ENCODE results near the gene CSRNP2. TPM values are rescaled to one million over a fixed set of nuclear protein-coding genes. Genes with fewer than 3 reads are reported as not detected.

CSRNP2 gene
- total and polyA plus RNA-seq, 9 donors, result 16.1 to 32.2 (median 23.5) TPM

DNA sequence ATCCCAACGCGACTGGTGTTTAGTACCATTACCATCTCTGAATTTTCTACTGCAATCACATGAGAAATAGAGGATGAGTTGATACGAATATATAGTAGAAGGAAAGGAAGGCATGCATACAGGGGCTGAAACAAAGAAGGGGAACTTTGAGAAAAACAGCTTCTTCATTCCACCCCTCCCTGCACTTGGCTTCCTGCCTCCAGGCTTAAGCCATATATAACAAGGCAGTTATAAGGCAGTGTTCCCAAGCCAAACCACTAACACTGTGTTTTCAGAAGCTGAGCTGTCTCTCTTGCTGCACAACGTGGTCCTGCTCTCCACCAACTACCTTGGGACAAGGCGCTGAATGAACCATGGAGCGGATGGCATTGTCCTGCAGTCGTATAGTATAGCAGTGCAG is 24.3 kb downstream of the CSRNP2 start:
- no peaks in the 10 kb centered on the region for H3K9me3 ChIP-seq
- TF ChIP-seq EP300 (IDR thresholded peaks at IDR 0.05) (no peak), POLR2A (IDR thresholded peaks at IDR 0.05) (no peak)
- TF ChIP-seq, protein P1, sequence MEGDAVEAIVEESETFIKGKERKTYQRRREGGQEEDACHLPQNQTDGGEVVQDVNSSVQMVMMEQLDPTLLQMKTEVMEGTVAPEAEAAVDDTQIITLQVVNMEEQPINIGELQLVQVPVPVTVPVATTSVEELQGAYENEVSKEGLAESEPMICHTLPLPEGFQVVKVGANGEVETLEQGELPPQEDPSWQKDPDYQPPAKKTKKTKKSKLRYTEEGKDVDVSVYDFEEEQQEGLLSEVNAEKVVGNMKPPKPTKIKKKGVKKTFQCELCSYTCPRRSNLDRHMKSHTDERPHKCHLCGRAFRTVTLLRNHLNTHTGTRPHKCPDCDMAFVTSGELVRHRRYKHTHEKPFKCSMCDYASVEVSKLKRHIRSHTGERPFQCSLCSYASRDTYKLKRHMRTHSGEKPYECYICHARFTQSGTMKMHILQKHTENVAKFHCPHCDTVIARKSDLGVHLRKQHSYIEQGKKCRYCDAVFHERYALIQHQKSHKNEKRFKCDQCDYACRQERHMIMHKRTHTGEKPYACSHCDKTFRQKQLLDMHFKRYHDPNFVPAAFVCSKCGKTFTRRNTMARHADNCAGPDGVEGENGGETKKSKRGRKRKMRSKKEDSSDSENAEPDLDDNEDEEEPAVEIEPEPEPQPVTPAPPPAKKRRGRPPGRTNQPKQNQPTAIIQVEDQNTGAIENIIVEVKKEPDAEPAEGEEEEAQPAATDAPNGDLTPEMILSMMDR (IDR thresholded peaks at IDR 0.05), result no peak
- WGBS, 3 donors, result 69 to 78% (median 72%) methylated on average over 7 of the region's 7 CpGs
- no peak overlapping the region for H3K27ac ChIP-seq
- no peak for DNase-seq
- no peaks in the 10 kb centered on the region for H3K4me1 ChIP-seq (ENCODE audit: insufficient read depth)
- H3K27me3 ChIP-seq, result no peaks in the 10 kb centered on the region
- no peak overlapping the region for H3K4me3 ChIP-seq
- intact Hi-C loops (cut with DNase I), result no loop called here
- H3K36me3 ChIP-seq, result peaks cover 3% of the 10 kb centered on the region

DNA sequence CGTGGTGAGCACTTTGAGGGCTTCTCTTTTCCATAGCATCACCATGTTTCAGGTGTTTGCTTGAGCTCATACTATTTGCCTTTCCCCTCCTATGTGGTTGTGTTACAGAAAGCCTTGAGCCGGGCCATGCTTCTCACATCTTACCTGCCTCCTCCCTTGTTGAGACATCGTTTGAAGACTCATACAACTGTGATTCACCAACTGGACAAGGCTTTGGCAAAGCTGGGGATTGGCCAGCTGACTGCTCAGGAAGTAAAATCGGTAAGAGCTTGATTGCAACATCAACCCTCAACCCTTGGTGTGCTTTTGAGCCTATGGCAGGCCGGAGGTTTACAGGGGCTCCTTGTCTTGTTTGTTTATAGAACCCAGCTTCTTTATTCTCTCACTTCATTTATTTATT is 27.2 kb downstream of the CSRNP2 start:
- peaks cover 3% of the 10 kb centered on the region for H3K36me3 ChIP-seq
- TF ChIP-seq POLR2A (IDR thresholded peaks at IDR 0.05) (no peak), EP300 (IDR thresholded peaks at IDR 0.05) (no peak)
- TF ChIP-seq, protein P1 (IDR thresholded peaks at IDR 0.05), result no peak
- WGBS, 3 donors, result 66 to 78% (median 66%) methylated on average over 5 of the region's 5 CpGs
- H3K27ac ChIP-seq, result no peak overlapping the region
- no peaks in the 10 kb centered on the region for H3K4me1 ChIP-seq (ENCODE audit: insufficient read depth)
- intact Hi-C loops (cut with DNase I), result no loop called here
- H3K27me3 ChIP-seq, result no peaks in the 10 kb centered on the region
- no peaks in the 10 kb centered on the region for H3K9me3 ChIP-seq
- no peak overlapping the region for H3K4me3 ChIP-seq
- DNase-seq, result no peak

DNA sequence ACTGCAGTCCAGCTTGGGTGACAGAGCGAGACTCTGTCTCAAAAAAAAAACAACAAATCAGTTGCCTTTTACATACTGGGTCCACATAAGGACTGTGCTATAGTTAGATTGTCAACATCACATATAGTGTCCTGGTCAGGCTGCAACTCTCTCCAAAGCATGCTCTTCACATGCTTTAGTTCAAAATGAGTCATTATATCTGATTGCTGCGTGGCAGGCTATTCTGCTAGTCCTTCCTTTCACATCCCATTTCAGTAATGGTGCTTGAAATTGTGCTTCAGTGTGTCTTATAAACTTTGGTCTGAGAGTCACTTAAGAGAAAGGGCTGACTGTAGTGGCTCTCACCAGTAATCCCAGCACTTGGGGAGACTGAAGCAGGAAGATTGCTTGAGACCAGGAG is 28.3 kb downstream of the CSRNP2 start:
- no peaks in the 10 kb centered on the region for H3K27me3 ChIP-seq
- H3K4me1 ChIP-seq (ENCODE audit: insufficient read depth), result no peaks in the 10 kb centered on the region
- peaks cover 3% of the 10 kb centered on the region for H3K36me3 ChIP-seq
- no peak overlapping the region for H3K4me3 ChIP-seq
- no peak for DNase-seq
- TF ChIP-seq, protein P1 (IDR thresholded peaks at IDR 0.05), result no peak
- no peak for TF ChIP-seq EP300 (IDR thresholded peaks at IDR 0.05)
- TF ChIP-seq POLR2A (IDR thresholded peaks at IDR 0.05), result no peak
- intact Hi-C loops (cut with DNase I), result no loop called here
- H3K9me3 ChIP-seq, result no peaks in the 10 kb centered on the region
- 87 to 92% (median 91%) methylated on average over 2 of the region's 2 CpGs for WGBS, 3 donors
- no peak overlapping the region for H3K27ac ChIP-seq

DNA sequence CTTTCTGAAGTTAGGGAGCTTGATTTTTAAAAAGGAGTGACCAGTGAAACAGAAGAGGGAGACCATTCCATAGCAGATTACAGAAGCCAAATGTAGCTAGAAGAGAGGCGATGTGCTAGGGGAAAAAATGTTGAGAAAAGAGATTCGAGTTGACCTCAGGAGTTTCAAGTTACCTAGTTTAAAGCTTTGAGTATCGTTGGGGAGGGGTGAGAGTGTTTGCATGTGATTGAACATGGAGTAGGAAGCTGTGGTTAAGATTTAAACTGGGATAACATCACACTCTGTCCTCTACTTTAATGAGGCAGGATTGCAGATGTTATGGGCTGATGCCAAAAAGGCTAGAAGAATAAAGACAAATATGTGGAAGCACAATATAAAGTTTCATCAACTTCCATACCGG is 31.6 kb downstream of the CSRNP2 start:
- TF ChIP-seq, protein P1 (IDR thresholded peaks at IDR 0.05), result no peak
- no peak for TF ChIP-seq POLR2A (IDR thresholded peaks at IDR 0.05)
- TF ChIP-seq EP300 (IDR thresholded peaks at IDR 0.05), result no peak
- intact Hi-C loops (cut with DNase I), result no loop called here
- no peaks in the 10 kb centered on the region for H3K27me3 ChIP-seq
- DNase-seq, result no peak
- H3K9me3 ChIP-seq, result no peaks in the 10 kb centered on the region
- H3K36me3 ChIP-seq, result no peaks in the 10 kb centered on the region
- no peak overlapping the region for H3K4me3 ChIP-seq
- no peaks in the 10 kb centered on the region for H3K4me1 ChIP-seq (ENCODE audit: insufficient read depth)
- 54 to 71% (median 57%) methylated on average over 4 of the region's 4 CpGs for whole genome bisulfite sequencing, 3 donors
- H3K27ac ChIP-seq, result no peak overlapping the region
